Osteoblast (primary cell): ENCODE results near the gene PNMA3. TPM values are rescaled to one million over a fixed set of nuclear protein-coding genes. Genes with fewer than 3 reads are reported as not detected.
"Not testable (repeated sequence)": the region's sequence is repeated elsewhere in the genome, so short reads cannot be mapped to it uniquely, and the experiment has no call there.

Source experiments
- DNase-seq: peaks from one replicate; pipeline ENCODE4 v3.0.0; 2011; ENCODE audit warnings: low spot score, mixed read lengths; ENCODE audit not compliant: insufficient read length; ENCODE audit errors: missing footprints
- H2AFZ ChIP-seq: 2 replicates; pipeline ENCODE4 v1.6.0; 2011; ENCODE audit warnings: mild to moderate bottlenecking, low read length
- H3K27ac ChIP-seq: 2 replicates; pipeline ENCODE4 v1.5.1; 2011; ENCODE audit warnings: mild to moderate bottlenecking, low read depth, low read length, moderate library complexity
- H3K27me3 ChIP-seq: 2 replicates; pipeline ENCODE4 v1.6.0; 2012; ENCODE audit warnings: mild to moderate bottlenecking, control low read depth, inconsistent platforms, low read length, moderate library complexity; ENCODE audit not compliant: insufficient read depth
- H3K36me3 ChIP-seq: 2 replicates; pipeline ENCODE4 v1.5.1; 2011; ENCODE audit warnings: mild to moderate bottlenecking, low read length, control low read depth, moderate library complexity; ENCODE audit not compliant: insufficient read depth
- H3K4me1 ChIP-seq: 2 replicates; pipeline ENCODE4 v1.5.1; 2011; ENCODE audit warnings: mild to moderate bottlenecking, low read length, control low read depth, moderate library complexity; ENCODE audit not compliant: insufficient read depth
- H3K4me2 ChIP-seq: 2 replicates; pipeline ENCODE4 v1.6.0; 2011; ENCODE audit warnings: mild to moderate bottlenecking, low read length; ENCODE audit not compliant: insufficient read depth
- H3K4me3 ChIP-seq: fragments of 200-600 bp; sonication (generic); 3 replicates; pipeline ENCODE4 v1.5.1; 2012; ENCODE audit warnings: mild to moderate bottlenecking, low read length, inconsistent platforms; ENCODE audit not compliant: insufficient read depth
- H3K79me2 ChIP-seq: 2 replicates; pipeline ENCODE4 v1.6.0; 2012; ENCODE audit warnings: mild to moderate bottlenecking, low read length, control low read depth, inconsistent platforms; ENCODE audit not compliant: insufficient read depth
- H3K9me3 ChIP-seq: 2 replicates; pipeline ENCODE4 v1.5.1; 2011; ENCODE audit warnings: low read depth, low read length, control low read depth
- H4K20me1 ChIP-seq: 2 replicates; pipeline ENCODE4 v1.6.0; 2012; ENCODE audit warnings: mild to moderate bottlenecking, low read length, control low read depth; ENCODE audit not compliant: insufficient read depth
- small RNA-seq: library from RNA; depleted of rRNA; stranded (forward); fragments of <200 nt; gene quantifications from one replicate; pipeline ENCODE3, GENCODE V24; 2012
- total RNA-seq: library from RNA; depleted of rRNA; stranded (reverse); fragments of >200 nt; gene quantifications from 2 replicates; pipeline ENCODE4 v1.2.3, GENCODE V29; 2012

Gene PNMA3
- total RNA-seq, 1 donor, result not detected

DNA sequence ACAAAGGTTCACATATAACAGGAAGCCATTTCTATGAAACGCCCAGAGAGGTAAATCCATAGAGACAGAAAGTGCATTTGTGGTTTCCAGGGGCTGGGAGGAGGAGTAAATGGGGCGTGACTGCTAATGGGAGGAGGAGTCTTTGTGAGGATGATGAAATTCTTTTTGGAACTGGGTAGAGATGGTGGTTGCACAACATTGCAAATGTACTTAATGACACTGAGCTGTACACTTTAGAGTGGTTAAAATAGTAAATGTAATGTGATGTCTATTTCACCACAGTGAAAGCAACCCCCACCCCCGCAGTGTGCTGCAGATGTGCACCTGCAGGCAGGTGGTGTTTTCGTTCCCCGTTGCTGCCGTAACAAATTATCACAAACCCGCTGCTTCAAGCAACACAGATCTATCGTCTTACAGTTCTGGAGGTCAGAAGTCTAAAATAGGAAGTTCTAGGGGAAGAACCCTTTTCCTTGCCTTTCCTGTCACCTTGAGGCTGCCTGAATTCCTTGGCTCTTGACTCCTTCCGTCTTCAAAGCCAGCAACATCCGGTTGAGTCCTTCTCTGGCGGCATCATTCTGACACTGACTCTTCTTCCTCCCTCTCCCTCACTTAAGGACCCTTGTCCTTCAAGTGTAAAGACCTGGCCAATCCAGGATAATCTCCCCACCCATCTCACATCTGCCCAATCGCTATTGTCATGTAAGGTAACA, 50.0 kb downstream of the PNMA3 start:
- not testable (repeated sequence) for H3K79me2 ChIP-seq, H3K27me3 ChIP-seq

More for the DNA sequence above, 50.0 kb downstream of the PNMA3 start:
- not testable (repeated sequence) for H4K20me1 ChIP-seq, H3K4me2 ChIP-seq, H3K27ac ChIP-seq, H3K9me3 ChIP-seq, DNase-seq, H3K4me1 ChIP-seq, H3K36me3 ChIP-seq, H2AFZ ChIP-seq, H3K4me3 ChIP-seq

Small RNAs within 50 kb of the gene (small RNA-seq; reads per million reads assigned to genes)
- not detected for gene AC243428.1

Other genes starting within 250 kb of the PNMA3 start
- gene CETN2, start 225.7 kb upstream of the PNMA3 start, total RNA-seq, result 42.1 and 44.2 TPM in 2 replicates
- gene NSDHL, start 225.4 kb upstream of the PNMA3 start, total RNA-seq, result 15.9 and 18.9 TPM in 2 replicates
- 1.1 and 1.2 TPM in 2 replicates for gene ZNF185, start 158.4 kb upstream of the PNMA3 start, total RNA-seq
- gene PNMA5, start 62.4 kb upstream of the PNMA3 start, total RNA-seq, result not detected in 2 replicates
- gene PNMA6A, start 16.0 kb downstream of the PNMA3 start, total RNA-seq, result 1.1 and 1.2 TPM in 2 replicates
- gene MAGEA1, start 122.8 kb downstream of the PNMA3 start, total RNA-seq, result not detected in 2 replicates